Activated CD4-positive, alpha-beta T cell treated with anti-CD3 and anti-CD28 coated beads, Interleukin-2, amount 10 ng/mL, durations not matched to agents 24 days and 14 days (primary cell): ENCODE data around the gene CCDC43. TPM values are rescaled to one million over a fixed set of nuclear protein-coding genes. Genes with fewer than 3 reads are reported as not detected.
"Not testable (repeated sequence)": the region's sequence is repeated elsewhere in the genome, so short reads cannot be mapped to it uniquely, and the experiment has no call there.

Experiments
- DNase-seq: peaks from one replicate; pipeline ENCODE4 v3.0.0; 2022
- H3K27ac Mint-ChIP-seq: one replicate; pipeline ENCODE4 v1.8.0; 2022; ENCODE audit warnings: mild to moderate bottlenecking, mixed read lengths
- H3K27me3 Mint-ChIP-seq: one replicate; pipeline ENCODE4 v1.8.0; 2022; ENCODE audit warnings: mixed read lengths
- H3K36me3 Mint-ChIP-seq: one replicate; pipeline ENCODE4 v1.8.0; 2022; ENCODE audit warnings: low read depth, mild to moderate bottlenecking, mixed read lengths
- H3K4me1 Mint-ChIP-seq: one replicate; pipeline ENCODE4 v1.8.0; 2021; ENCODE audit warnings: mixed read lengths
- H3K4me3 Mint-ChIP-seq: one replicate; pipeline ENCODE4 v1.8.0; 2022; ENCODE audit warnings: mild to moderate bottlenecking, moderate library complexity, mixed read lengths
- H3K9me3 Mint-ChIP-seq: one replicate; pipeline ENCODE4 v1.8.0; 2021; ENCODE audit warnings: mixed read lengths
- intact Hi-C: fragments of 100-400 bp; cut with micrococcal nuclease; formaldehyde crosslinking; loops from one replicate; pipeline ENCODE4 v1.15.1; 2023
- total RNA-seq: library from RNA; stranded (reverse); gene quantifications from 2 replicates; pipeline ENCODE4 v1.2.3, GENCODE V29; 2022

Gene CCDC43
- total RNA-seq, 1 donor from 2014 or later, result 43.9 TPM

DNA sequence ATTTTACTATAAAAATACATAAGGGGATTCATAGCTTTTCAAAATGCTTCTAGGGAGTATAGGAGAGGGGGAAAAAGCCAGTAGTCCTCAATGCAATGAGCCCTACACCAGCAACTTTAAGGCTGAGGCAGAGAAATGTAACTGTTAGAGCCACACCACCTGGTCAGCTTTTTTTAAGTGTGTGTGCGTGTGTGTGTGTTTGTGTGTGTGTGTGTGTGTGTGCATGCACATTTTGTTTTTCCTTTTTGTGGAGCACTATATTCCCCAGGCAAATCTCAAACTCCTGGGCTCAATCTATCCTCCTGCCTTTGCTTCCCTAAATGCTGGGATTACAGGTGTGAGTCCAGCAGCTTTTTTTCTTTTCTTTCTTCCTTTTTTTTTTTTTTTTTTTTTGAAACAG lies 35.6 kb downstream of the CCDC43 start:
- Mint-ChIP-seq H3K27me3 (peaks cover 47% of the 10 kb centered on the region), H3K27ac (no peak overlapping the region), H3K9me3 (no peaks in the 10 kb centered on the region), H3K4me1 (peaks cover 3% of the 10 kb centered on the region), H3K4me3 (no peak overlapping the region), H3K36me3 (no peaks in the 10 kb centered on the region)
- no peak for DNase-seq
- intact Hi-C loops, result no loop called here

DNA sequence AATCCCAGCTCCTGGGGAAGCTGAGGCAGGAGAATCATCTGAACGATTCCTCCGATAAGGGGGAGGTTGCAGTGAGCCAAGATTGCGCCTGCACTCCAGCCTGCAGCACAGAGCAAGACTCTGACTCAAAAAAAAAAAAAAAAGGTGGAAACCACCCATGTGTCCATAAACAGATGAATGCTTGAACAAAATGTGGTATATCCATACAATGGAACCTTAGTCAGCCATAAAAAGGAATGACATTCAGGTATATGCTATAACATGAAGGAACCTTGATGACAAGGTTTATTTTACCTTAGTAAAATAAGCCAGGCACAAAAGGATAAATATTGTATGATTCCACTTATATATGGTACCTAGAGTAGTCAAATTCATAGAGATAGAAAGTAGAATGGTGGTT lies 36.2 kb downstream of the CCDC43 start:
- Mint-ChIP-seq H3K4me1 (peaks cover 3% of the 10 kb centered on the region), H3K36me3 (no peaks in the 10 kb centered on the region), H3K4me3 (no peak overlapping the region), H3K27ac (no peak overlapping the region), H3K27me3 (peaks cover 48% of the 10 kb centered on the region), H3K9me3 (no peaks in the 10 kb centered on the region)
- intact Hi-C loops, result no loop called here
- DNase-seq, result no peak

DNA sequence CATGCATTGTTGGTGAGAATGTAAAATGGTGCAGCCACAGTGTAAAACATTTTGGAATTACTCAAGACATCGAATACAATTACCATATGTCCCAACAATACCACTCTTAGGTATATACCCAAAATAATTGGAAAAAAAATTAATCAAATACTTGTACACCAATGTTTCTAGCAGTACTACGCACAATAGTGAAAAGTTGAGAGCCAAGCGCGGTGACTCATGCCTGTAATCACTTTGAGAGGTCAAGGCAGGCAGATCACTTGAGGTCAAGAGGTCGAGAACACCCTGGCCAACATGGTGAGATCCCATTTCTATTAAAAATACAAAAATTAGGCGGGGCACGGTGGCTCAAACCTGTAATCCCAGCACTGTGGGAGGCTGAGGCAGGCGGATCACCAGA lies 36.8 kb downstream of the CCDC43 start:
- no peak for DNase-seq
- Mint-ChIP-seq H3K27me3 (peaks cover 50% of the 10 kb centered on the region), H3K4me3 (no peak overlapping the region)

DNA sequence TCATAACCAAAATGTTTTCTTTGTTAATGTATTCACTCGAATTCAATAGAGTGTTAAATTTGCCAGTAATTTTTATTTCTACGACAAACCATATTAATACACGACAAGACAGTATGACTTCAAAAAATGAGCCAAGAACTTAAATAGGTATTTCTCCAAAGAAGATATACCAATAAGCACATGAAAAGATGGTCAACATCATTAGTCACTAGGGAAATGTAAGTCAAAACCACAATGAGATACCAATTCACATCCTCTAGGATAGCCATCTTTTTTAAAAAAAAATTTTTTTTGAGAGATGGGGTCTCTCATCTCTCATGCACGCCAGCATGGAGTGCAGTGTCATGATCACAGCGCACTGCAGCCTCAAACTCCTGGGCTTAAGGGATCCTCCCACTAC lies 38.3 kb downstream of the CCDC43 start:
- no peaks in the 10 kb centered on the region for H3K9me3 Mint-ChIP-seq
- H3K27ac Mint-ChIP-seq, result no peak overlapping the region
- peaks cover 42% of the 10 kb centered on the region for H3K27me3 Mint-ChIP-seq
- DNase-seq, result no peak
- H3K4me1 Mint-ChIP-seq, result no peaks in the 10 kb centered on the region
- no peak overlapping the region for H3K4me3 Mint-ChIP-seq
- intact Hi-C loops, result no loop called here
- H3K36me3 Mint-ChIP-seq, result no peaks in the 10 kb centered on the region

More for the DNA sequence above, 36.8 kb downstream of the CCDC43 start:
- H3K9me3 Mint-ChIP-seq, result no peaks in the 10 kb centered on the region
- no peak overlapping the region for H3K27ac Mint-ChIP-seq
- H3K4me1 Mint-ChIP-seq, result peaks cover 3% of the 10 kb centered on the region
- intact Hi-C loops, result no loop called here
- H3K36me3 Mint-ChIP-seq, result no peaks in the 10 kb centered on the region

DNA sequence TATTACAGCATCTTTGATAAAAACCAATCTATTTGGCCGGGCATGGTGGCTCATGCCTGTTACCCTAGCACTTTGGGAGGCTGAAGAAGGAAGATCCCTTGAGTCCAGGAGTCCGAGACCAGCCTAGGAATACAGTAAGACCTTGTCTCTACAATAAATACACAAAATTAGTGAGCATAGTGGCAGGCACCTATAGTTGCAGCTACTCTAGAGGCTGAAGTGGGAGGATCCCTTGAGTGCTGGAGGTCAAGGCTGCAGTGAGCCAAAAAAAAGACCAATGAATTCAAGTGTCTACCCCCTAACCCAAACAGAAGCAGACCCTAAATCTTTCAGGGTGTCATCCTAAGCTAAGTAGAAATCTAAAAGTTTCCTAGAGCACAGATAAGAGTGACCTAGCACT lies 40.6 kb downstream of the CCDC43 start:
- H3K27me3 Mint-ChIP-seq, result peaks cover 35% of the 10 kb centered on the region
- DNase-seq, result no peak
- intact Hi-C loops, result no loop called here
- no peaks in the 10 kb centered on the region for H3K36me3 Mint-ChIP-seq
- H3K27ac Mint-ChIP-seq, result no peak overlapping the region
- no peaks in the 10 kb centered on the region for H3K9me3 Mint-ChIP-seq
- no peak overlapping the region for H3K4me3 Mint-ChIP-seq
- no peaks in the 10 kb centered on the region for H3K4me1 Mint-ChIP-seq

DNA sequence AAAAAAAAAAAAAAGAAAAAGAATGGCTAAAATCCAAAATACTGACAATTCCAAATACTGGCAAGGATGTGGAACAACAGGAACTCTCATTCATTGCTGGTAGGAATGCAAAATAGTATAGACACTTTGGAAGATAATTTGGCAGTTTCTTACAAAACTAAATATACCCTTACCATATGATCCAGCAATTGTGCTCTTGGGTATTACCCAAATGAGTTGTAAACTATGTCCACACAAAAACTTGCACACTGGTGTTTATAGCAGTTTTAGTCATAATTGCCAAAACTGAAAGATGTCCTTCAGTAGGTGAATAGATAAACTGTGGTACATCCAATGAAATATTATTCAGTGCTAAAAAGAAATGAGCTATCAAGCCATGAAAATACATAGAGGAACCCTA lies 41.8 kb downstream of the CCDC43 start:
- Mint-ChIP-seq H3K4me1 (no peaks in the 10 kb centered on the region), H3K9me3 (no peaks in the 10 kb centered on the region), H3K27me3 (peaks cover 34% of the 10 kb centered on the region), H3K36me3 (no peaks in the 10 kb centered on the region), H3K27ac (no peak overlapping the region), H3K4me3 (no peak overlapping the region)
- intact Hi-C loops, result no loop called here
- DNase-seq, result no peak

DNA sequence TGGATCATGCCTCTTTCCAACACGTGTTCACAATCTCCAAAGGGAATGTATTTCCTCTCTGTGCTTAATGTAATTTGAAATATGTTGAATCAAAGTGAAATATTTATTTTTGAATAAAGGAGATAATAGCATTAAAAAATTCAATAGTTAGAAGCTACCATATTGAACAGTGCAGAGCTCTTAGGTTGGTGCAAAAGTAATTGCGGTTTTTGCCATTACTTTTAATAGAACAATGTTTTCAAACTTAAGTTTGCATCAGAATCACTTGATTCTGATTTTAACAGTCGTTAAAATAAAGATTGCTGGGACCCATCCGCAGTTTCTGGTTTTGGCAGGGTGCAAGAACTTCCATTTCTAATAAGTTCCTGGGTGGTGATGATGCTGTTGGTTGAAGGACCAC lies 43.3 kb downstream of the CCDC43 start:
- H3K27me3 Mint-ChIP-seq, result peaks cover 38% of the 10 kb centered on the region
- H3K27ac Mint-ChIP-seq, result no peak overlapping the region
- DNase-seq, result no peak
- H3K36me3 Mint-ChIP-seq, result no peaks in the 10 kb centered on the region
- no peak overlapping the region for H3K4me3 Mint-ChIP-seq
- no peaks in the 10 kb centered on the region for H3K4me1 Mint-ChIP-seq
- no peaks in the 10 kb centered on the region for H3K9me3 Mint-ChIP-seq
- intact Hi-C loops, result no loop called here

DNA sequence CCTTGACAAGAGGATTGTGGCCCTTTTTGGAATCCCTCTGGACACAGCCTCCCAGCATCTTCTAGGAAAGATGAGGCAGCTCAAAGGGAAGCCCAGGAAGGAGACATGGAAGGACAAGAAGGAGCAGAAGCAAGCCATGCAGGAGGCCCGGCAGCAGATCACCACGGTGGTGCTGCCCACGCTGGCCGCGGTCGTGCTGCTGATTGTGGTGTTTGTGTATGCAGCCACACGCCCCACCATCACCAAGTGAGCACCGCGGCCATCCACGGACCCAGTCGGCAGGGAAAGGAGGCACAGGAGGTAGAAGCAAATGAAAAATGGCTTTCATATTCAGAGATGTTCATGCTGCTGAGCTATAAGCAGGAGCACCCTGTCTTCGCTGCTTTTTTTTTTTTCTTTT lies 44.2 kb downstream of the CCDC43 start:
- H3K4me1 Mint-ChIP-seq, result no peaks in the 10 kb centered on the region
- no peak overlapping the region for H3K27ac Mint-ChIP-seq
- no peaks in the 10 kb centered on the region for H3K9me3 Mint-ChIP-seq
- intact Hi-C loops, result no loop called here
- no peak for DNase-seq
- no peaks in the 10 kb centered on the region for H3K36me3 Mint-ChIP-seq
- H3K4me3 Mint-ChIP-seq, result no peak overlapping the region
- H3K27me3 Mint-ChIP-seq, result peaks cover 35% of the 10 kb centered on the region

DNA sequence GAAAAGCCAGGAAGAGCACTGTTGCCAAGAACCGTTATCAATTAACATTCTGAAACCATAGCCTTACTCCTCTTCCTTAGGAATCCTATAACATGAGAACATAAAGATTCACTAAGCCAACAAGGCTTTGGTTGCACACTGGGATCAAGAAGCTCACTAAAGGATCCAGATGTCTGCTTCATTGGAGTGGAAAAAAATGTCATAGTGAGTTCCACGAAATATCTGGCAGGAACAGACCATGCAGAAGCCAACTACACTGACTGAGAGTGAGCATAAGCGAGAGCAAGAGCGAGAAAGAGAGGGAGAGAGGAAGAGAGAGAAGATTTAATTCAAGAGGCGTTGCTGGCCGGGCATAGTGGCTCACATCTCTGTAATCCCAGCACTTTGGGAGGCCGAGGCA lies 46.7 kb downstream of the CCDC43 start:
- Mint-ChIP-seq H3K4me1 (no peaks in the 10 kb centered on the region), H3K9me3 (no peaks in the 10 kb centered on the region), H3K27me3 (peaks cover 28% of the 10 kb centered on the region), H3K27ac (no peak overlapping the region), H3K4me3 (no peak overlapping the region), H3K36me3 (no peaks in the 10 kb centered on the region)
- intact Hi-C loops, result no loop called here
- no peak for DNase-seq

DNA sequence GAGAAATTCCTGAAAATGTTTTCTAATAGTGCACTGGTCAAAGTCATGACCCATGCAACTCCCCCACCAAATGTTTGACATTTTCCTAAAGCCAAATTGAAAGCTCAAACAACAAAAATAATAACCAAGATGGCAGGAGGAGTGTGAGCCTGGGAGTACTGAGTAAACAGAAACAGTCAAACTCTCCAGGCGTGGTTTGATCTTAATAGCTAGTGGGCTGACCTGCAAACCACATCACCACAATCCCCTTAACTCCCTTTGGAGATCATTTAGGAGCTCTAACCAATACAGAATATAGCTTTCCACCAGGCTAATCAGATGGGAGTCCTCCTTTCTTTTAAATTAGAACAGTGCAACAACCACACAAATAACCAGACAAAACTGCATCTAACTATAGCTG lies 52.5 kb downstream of the CCDC43 start:
- DNase-seq, result no peak
- Mint-ChIP-seq H3K9me3 (no peaks in the 10 kb centered on the region), H3K27ac (no peak overlapping the region), H3K4me1 (no peaks in the 10 kb centered on the region), H3K36me3 (no peaks in the 10 kb centered on the region), H3K27me3 (peaks cover 28% of the 10 kb centered on the region), H3K4me3 (no peak overlapping the region)
- intact Hi-C loops, result loop anchor here (10.0 kb wide), 1 partner anchor 102 kb away; no protein-coding TSS in a partner anchor

DNA sequence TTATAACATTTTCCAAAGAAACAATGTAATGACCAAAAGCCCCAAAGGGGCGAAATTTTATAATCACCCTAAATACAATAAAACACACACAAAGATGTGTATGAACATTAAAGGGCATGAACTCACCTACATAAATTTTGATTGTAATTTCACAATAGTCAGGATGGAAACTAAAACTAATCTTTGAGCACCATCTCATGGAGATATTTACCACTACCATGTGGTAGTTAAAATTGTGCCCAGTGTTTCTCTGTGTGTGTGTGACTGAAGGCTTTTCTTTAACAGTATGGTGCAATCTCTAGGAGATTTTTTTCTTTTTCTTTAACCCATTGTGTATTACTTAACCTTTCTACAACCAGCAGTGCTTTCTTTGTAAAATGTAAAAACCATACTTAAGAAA lies 53.0 kb downstream of the CCDC43 start:
- H3K4me3 Mint-ChIP-seq, result no peak overlapping the region

DNA sequence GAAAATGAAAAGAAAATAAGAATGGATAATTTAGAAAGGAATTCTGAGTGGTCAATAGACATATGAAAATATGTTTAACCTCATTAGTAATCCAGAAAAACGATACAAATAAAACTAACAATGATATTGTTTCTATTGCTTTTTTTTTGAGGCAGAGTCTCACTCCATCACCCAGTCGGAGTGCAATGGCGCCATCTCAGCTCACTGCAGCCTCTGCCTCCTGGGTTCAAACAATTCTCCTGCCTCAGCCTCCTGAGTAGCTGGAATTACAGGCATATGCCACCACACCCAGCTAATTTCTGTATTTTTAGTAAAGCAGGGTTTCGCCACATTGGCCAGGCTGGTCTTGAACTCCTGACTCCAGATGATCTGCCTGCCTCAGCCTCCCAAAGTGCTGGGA lies 55.2 kb downstream of the CCDC43 start:
- not testable (repeated sequence) for DNase-seq, H3K27ac Mint-ChIP-seq, H3K4me1 Mint-ChIP-seq, H3K36me3 Mint-ChIP-seq, H3K9me3 Mint-ChIP-seq, H3K4me3 Mint-ChIP-seq
- peaks cover 21% of the 10 kb centered on the region for H3K27me3 Mint-ChIP-seq
- intact Hi-C loops, result loop anchor here (10.0 kb wide), 1 partner anchor 100 kb away; no protein-coding TSS in a partner anchor

More for the DNA sequence above, 53.0 kb downstream of the CCDC43 start:
- H3K4me1 Mint-ChIP-seq, result no peaks in the 10 kb centered on the region
- H3K36me3 Mint-ChIP-seq, result no peaks in the 10 kb centered on the region
- no peak overlapping the region for H3K27ac Mint-ChIP-seq
- H3K27me3 Mint-ChIP-seq, result peaks cover 25% of the 10 kb centered on the region
- no peak for DNase-seq
- H3K9me3 Mint-ChIP-seq, result no peaks in the 10 kb centered on the region
- intact Hi-C loops, result loop anchor here (10.0 kb wide), 1 partner anchor 102 kb away; no protein-coding TSS in a partner anchor

DNA sequence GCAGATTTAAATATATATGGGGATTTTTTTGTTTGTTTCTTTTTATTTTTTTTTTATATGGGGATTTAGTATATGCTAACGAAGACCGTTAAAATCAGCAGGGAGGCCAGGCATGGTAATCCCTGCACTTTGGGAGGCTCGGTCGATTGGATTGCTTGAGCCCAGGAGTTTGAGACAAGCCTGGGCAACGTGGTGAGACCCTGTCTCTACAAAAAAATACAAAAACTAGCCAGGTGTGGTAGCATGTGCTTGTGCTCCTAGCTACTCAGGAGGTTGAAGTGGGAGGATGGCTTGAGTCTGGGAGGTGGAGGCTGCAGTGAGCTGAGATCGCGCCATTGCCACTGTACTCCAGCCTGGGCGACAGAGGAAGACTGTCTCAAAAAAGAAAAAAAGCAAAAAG lies 55.6 kb downstream of the CCDC43 start:
- H3K9me3 Mint-ChIP-seq, result no peaks in the 10 kb centered on the region
- no peaks in the 10 kb centered on the region for H3K4me1 Mint-ChIP-seq
- H3K36me3 Mint-ChIP-seq, result no peaks in the 10 kb centered on the region
- H3K27ac Mint-ChIP-seq, result no peak overlapping the region
- no peak overlapping the region for H3K4me3 Mint-ChIP-seq
- intact Hi-C loops, result loop anchor here (10.0 kb wide), 1 partner anchor 99 kb away; no protein-coding TSS in a partner anchor
- H3K27me3 Mint-ChIP-seq, result peaks cover 21% of the 10 kb centered on the region
- DNase-seq, result no peak

DNA sequence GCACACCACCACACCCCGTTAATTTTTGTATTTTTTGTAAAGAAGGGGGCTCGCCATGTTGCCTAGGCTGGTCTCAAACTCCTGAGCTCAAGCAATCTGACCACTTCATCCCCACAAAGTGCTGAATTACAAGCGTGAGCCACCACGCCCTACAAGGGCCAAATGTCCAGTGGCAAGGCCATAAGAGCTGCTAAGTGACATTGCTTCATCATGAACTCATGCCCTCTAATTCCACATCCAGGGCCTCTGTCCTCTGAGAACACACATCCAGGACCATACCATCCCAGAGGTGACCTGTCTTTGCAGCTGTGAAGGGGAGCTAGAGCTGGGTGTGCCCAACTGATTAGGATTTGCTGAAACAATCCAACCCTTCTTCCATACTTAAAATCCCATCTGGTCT lies 58.9 kb downstream of the CCDC43 start:
- no peak for DNase-seq
- intact Hi-C loops, result loop anchor here (10.0 kb wide), 1 partner anchor 96 kb away; no protein-coding TSS in a partner anchor
- Mint-ChIP-seq H3K36me3 (no peaks in the 10 kb centered on the region), H3K9me3 (no peaks in the 10 kb centered on the region), H3K27me3 (peaks cover 10% of the 10 kb centered on the region), H3K27ac (no peak overlapping the region), H3K4me1 (no peaks in the 10 kb centered on the region), H3K4me3 (no peak overlapping the region)

DNA sequence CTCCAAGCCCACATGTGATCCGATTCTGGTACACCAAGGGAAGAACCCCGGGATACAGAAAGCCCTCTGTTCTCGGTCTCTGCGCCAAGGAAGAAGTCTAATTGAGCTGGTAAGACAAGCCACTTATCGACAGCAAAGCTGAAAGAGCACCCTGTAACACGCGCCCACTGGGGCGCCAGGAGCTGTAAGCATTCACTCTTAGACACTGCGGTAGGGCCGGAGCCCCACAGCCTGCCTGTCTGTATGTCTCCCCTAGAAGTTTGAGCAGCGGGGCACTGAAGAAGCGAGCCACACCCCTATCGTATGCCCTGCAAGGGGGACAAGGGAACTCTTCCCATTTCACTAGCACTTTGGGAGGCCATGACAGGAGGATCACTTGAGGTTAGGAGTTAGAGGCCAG lies 60.3 kb downstream of the CCDC43 start:
- no peaks in the 10 kb centered on the region for H3K9me3 Mint-ChIP-seq
- peaks cover 7% of the 10 kb centered on the region for H3K27me3 Mint-ChIP-seq
- no peaks in the 10 kb centered on the region for H3K36me3 Mint-ChIP-seq
- H3K4me1 Mint-ChIP-seq, result no peaks in the 10 kb centered on the region
- intact Hi-C loops, result no loop called here
- no peak overlapping the region for H3K4me3 Mint-ChIP-seq
- H3K27ac Mint-ChIP-seq, result no peak overlapping the region
- DNase-seq, result no peak
